Measurements from ENCODE around the gene NPTN. TPM values are rescaled to one million over a fixed set of nuclear protein-coding genes. Genes with fewer than 3 reads are reported as not detected.

Gene NPTN
- total and polyA plus RNA-seq, 2 of the 13 experiments (the other 11 are each of a cell fraction or from before 2014, with no cell fraction given): 78.0 to 110 TPM

- no peak for TF ChIP-seq STAT6 (CRISPR knock-in tag; IDR thresholded peaks at IDR 0.05; ENCODE audit: borderline replicate concordance)
- TF ChIP-seq ZMAT5 (CRISPR knock-in tag; IDR thresholded peaks at IDR 0.05; ENCODE audit: borderline replicate concordance, low read depth): no peak
Observed at GRCh38 chr15:73538563-73539211, 94.5 kb downstream of the NPTN start (continued).

GRCh38 chr15:73538123-73538522 is 95.1 kb downstream of the NPTN start:
- FAIRE-seq (no peak), ATAC-seq (no peak), DNase-seq (ENCODE audit: low spot score) (no peak)
- no peak overlapping the region for H3K4me3 ChIP-seq (replicated peaks in 1 of 3; ENCODE audit: insufficient read depth in 1 of 3, low read depth in 2 of 3, low read length in 3 of 3)
- H3K9ac ChIP-seq (ENCODE audit: insufficient read depth, low read depth, low read length): no peak overlapping the region
- no TSS peak for BruUV-seq (replicated peaks)
- H3K4me1 ChIP-seq (ENCODE audit: insufficient read depth, low read length): peaks cover 7% of the 10 kb centered on the region; the same call in 1 of the 2 replicates
- WGBS (ENCODE audit: low lambda C conversion rate): 96% methylated on average over 2 of the region's 2 CpGs
- TF ChIP-seq ZSCAN29 (CRISPR knock-in tag; conservative IDR thresholded peaks at IDR 0.05) (no peak), MAFF (IDR thresholded peaks at IDR 0.05; ENCODE audit: low read depth, low read length) (peak; percentile 64; the same call in 1 of the 2 replicates), MAFK (conservative IDR thresholded peaks at IDR 0.05 in 1 of 2, IDR thresholded peaks at IDR 0.05 in 1 of 2; ENCODE audit: low read length in 2 of 2) (peak in 1 of 2 experiments; percentile 59; a peak in 2 of 4 replicates)
- H3K27ac ChIP-seq (ENCODE audit: extremely low read length, insufficient read depth, low read length): no peak overlapping the region
- intact Hi-C loops (cut with micrococcal nuclease; ENCODE audit: unreplicated experiment) (no loop called here), in situ Hi-C loops (cut with HindIII; ENCODE audit: extremely low pct_ligation_motif_present, low pct_unique_long_range_greater_than_20kb) (no loop called here)
- ChIA-PET POLR2A (no interaction called here), CTCF (ENCODE audit: low intra/inter-chr PET ratio, low total read pairs) (no interaction called here)
- no peaks in the 10 kb centered on the region for H4K20me1 ChIP-seq (ENCODE audit: insufficient read depth, low read length)
- no peak overlapping the region for H2AFZ ChIP-seq (ENCODE audit: low read length)
- H3K36me3 ChIP-seq (replicated peaks in 1 of 2; ENCODE audit: control insufficient read depth in 1 of 2, insufficient read depth in 2 of 2, low read length in 2 of 2): no peaks in the 10 kb centered on the region
- no peaks in the 10 kb centered on the region for H3K79me2 ChIP-seq (ENCODE audit: insufficient read depth, low read length)
- H3K9me3 ChIP-seq (ENCODE audit: low read length): no peaks in the 10 kb centered on the region
- no peak overlapping the region for H3K4me2 ChIP-seq (ENCODE audit: low read depth, low read length)
- no peaks in the 10 kb centered on the region for H3K27me3 ChIP-seq (ENCODE audit: control insufficient read depth in 1 of 2, insufficient read depth in 2 of 2, low read length in 2 of 2)

All from HepG2 (cell line).